ENCODE results near the gene S1PR2.
A peak's percentile ranks its signal among the peaks of the same experiment; 100 is the strongest.
"Not testable (repeated sequence)": the region's sequence is repeated elsewhere in the genome, so short reads cannot be mapped to it uniquely, and the experiment has no call there.

S1PR2 gene

GRCh38 chr19:10226376-10227025, 4.6 kb downstream of the S1PR2 start:
- DNase-seq (ENCODE audit: insufficient read length, low spot score) (no peak), FAIRE-seq (no peak)

- FAIRE-seq: no peak
These were observed 5.1 kb downstream of the S1PR2 start for GRCh38 chr19:10226021-10226375.

DNA sequence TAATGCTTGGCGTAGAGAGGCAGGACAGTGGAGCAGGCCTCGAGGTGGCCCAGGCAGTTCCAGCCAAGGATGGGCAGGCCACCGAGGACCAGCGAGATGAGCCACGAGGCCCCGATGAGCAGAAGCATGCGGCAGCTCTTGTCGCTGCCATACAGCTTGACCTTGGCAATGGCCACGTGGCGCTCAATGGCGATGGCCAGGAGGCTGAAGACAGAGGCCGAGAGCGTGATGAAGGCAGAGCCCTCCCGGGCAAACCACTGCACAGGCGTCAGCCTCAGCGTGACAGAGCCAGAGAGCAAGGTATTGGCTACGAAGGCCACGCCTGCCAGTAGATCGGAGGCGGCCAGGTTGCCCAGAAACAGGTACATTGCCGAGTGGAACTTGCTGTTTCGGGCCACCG, 6.8 kb downstream of the S1PR2 start:
- no peak for FAIRE-seq
- DNase-seq (ENCODE audit: insufficient read length, low spot score): no peak

More at GRCh38 chr19:10226021-10226375, 5.1 kb downstream of the S1PR2 start:
- DNase-seq (ENCODE audit: insufficient read length, low spot score): no peak

DNA sequence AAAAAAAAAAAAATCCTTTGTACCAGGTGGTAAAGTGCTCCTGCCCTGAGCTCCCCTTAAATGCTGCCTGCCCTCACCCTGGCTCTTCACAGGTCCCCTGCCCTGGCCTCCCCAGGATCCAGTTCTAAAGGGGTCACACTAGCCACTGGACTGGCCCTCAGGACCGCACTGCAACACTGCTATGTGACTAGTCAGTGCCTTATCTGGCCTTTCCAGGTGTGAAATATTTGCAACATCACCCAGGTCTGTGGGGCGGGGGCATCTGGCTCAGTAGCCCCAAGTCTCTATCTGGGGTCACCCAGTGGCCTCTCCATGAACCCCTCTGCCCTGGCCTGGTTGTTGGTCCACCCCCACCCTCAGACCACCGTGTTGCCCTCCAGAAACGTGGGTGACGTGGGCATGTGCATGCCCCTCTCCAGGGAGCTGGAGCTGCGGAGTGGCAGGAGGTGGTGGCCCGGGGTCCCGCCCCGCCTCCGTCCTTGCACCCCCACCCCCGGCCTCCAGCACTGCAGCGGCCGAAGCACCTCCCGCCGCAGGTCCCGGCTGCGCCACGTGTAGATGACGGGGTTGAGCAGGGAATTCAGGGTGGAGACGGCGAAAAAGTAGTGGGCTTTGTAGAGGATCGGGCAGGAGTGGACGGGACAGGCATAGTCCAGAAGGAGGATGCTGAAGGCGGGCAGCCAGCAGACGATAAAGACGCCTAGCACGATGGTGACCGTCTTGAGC, 7.5 kb downstream of the S1PR2 start:
- DNase-seq (ENCODE audit: insufficient read length, low spot score) (no peak), FAIRE-seq (no peak)

DNA sequence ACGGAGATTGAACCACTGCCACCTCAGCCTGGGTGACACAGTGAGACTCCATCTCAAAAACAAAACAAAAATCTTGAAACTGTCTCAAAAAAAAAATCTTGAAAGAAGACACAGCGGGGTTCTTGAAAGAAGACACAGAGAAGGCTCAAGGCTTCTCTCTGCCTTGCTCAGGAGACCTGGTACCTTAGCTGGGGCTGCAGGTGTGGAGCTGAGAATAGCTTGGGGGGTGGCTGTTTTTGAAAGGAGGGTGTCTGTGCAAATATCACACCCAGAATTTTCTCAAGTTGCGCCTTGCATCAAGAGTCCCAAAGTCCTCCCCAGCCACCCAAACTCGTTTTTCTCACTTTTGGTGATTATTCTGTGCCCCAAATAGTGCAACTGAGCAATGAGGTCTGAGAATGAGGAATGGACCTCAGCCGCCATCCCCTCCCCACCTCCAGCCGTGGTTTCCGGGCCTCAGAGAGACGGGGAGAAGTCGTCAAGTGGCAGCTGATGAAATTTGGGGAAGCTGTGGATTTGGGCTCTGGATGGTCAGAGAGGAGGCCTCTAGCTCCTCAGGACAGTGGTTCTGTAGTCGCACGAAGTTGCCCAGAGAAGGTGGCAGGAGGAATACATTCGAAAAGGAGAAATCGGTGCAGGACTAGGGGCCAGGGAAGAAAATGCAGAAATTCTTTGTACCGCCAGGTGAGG, 8.8 kb downstream of the S1PR2 start:
- FAIRE-seq: peak; percentile 40

GRCh38 chr19:10220695-10221094, 10.4 kb downstream of the S1PR2 start:
- FAIRE-seq: no peak
- no peak for DNase-seq (ENCODE audit: insufficient read length, low spot score)

More for the DNA sequence above, 8.8 kb downstream of the S1PR2 start:
- no peak for DNase-seq (ENCODE audit: insufficient read length, low spot score)

- DNase-seq (ENCODE audit: insufficient read length, low spot score) (peak; percentile 50), FAIRE-seq (peak; percentile 92)
These were observed 11.5 kb downstream of the S1PR2 start for GRCh38 chr19:10219678-10220077.

DNA sequence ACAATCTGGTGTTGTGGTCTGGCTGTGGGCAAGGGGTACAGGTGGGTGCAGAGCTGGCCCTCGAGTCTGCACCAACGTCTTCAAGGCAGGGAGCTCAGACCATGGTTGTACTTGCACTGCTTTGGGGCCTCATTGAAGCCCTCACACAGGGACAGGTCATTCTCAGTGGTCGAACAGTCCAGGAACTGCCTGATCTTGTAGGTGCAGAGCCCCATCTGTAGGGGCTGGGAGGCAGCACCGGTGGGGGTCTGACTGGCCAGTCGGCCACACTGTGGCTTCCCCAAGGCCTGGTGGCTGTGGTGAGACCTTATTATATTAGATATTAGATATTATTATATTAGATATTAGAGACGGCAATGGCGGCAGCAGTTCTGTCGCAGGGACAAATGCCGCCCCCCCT, 14.0 kb downstream of the S1PR2 start:
- FAIRE-seq (no peak), DNase-seq (ENCODE audit: insufficient read length, low spot score) (no peak)

- no peak for DNase-seq (ENCODE audit: insufficient read length, low spot score)
- FAIRE-seq: no peak
These were observed 16.3 kb downstream of the S1PR2 start for GRCh38 chr19:10214784-10215183.

DNA sequence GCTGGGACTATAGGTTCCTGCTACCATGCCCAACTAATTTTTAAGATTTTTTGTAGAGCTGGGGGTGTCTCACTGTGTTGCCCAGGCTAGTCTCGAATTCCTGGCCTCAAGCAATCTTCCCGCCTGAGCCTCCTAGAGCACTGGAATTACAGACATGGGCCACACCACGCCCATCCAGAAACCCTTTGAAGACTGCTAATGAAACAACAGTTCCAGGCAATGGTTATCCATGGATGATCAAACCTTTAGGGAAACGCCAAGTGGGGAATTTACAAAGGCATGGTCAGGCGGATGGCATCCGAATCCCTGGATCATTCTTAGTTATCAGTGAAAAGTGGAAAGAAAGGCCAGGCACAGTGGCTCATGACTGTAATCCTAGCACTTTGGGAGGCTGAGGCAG, 19.4 kb downstream of the S1PR2 start:
- DNase-seq (ENCODE audit: insufficient read length, low spot score) (no peak), FAIRE-seq (no peak)

DNA sequence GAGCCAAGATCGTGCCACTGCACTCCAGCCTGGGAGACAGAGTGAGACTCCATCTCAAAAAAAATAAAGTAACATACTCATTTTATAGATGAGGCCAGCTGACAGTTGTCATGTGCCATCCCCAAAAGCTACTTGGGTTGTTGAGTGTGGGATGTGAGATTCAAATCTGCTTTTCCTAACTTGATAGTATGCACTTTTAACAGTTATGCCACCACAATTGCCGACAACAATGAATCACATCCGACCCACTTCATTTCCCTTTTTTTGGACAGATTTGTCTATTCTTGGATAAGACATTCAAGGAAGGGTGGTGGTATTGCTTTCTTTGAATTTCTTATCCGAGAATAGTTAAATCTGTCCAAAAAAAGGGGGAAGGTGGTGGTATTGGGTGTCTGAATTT, 20.1 kb downstream of the S1PR2 start:
- FAIRE-seq (no peak), DNase-seq (ENCODE audit: insufficient read length, low spot score) (no peak)

GRCh38 chr19:10209315-10209714, 21.8 kb downstream of the S1PR2 start:
- FAIRE-seq: no peak
- DNase-seq (ENCODE audit: insufficient read length, low spot score): no peak

DNA sequence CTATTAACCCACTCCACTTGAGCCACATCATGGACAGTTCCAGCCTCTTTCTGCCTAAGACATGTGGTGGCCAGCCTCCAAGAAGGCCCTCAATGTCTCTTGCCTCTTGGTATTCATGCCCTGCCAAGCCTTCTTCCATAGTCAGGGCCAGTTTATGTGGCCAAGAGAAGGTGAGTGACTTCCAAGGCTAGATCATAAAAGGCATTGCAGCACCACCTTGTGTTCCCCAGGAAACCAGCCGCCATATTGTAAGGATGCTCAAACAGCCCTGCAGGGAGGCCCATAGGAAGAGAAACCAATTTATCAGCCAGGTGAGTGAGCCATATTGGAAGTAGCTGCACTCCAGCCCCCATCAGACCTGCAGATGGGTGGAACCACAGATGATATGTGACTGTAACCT, 24.1 kb downstream of the S1PR2 start:
- no peak for DNase-seq (ENCODE audit: insufficient read length, low spot score)
- no peak for FAIRE-seq

- DNase-seq (ENCODE audit: insufficient read length, low spot score) (no peak), FAIRE-seq (no peak)
These were observed 24.8 kb downstream of the S1PR2 start for GRCh38 chr19:10206226-10206885.

DNA sequence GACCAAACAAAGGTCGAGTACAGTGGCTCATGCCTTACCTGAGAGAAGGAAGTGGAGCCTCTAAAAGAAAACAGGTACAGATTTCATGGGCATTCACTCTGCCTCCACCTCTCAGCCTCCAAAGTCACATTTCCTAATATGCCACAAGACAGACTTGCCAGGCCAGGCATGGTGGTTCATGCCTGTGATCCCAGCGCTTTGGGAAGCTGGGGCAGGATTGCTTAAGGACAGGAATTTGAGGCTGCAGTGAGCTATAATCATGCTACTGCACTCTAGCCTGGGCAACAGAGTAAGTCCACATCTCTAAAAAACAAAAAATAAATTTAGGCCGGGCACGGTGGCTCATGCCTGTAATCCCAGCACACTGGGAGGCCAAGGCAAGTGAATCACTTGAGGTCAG, 25.5 kb downstream of the S1PR2 start:
- FAIRE-seq (no peak), DNase-seq (ENCODE audit: insufficient read length, low spot score) (no peak)

- FAIRE-seq: no peak
- DNase-seq (ENCODE audit: insufficient read length, low spot score): no peak
These were observed 27.4 kb downstream of the S1PR2 start for GRCh38 chr19:10203686-10204085.

GRCh38 chr19:10201176-10201575, 30.0 kb downstream of the S1PR2 start:
- FAIRE-seq: no peak

GRCh38 chr19:10200101-10200500, 31.0 kb downstream of the S1PR2 start:
- not testable (repeated sequence) for FAIRE-seq

More at GRCh38 chr19:10201176-10201575, 30.0 kb downstream of the S1PR2 start:
- DNase-seq (ENCODE audit: insufficient read length, low spot score): no peak

GRCh38 chr19:10198889-10199644, 32.1 kb downstream of the S1PR2 start:
- DNase-seq (ENCODE audit: insufficient read length, low spot score): not testable (repeated sequence)
- FAIRE-seq: peak; percentile 40

More at GRCh38 chr19:10200101-10200500, 31.0 kb downstream of the S1PR2 start:
- not testable (repeated sequence) for DNase-seq (ENCODE audit: insufficient read length, low spot score)

DNA sequence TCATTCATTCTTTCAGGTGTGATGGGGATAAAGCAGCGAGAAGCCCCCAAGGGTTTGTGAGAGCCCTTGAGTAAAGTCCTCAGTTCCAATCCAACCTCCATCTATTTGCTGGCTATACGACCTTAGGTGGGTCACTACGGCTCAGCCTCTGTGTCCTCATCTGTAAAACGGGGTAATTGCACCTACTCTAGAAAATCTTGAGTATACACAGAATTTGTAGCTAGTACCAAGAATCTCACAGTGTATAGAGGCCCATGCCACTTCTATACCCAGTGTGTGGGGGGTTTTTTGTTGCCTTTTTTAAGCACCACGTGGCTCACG, 36.0 kb downstream of the S1PR2 start:
- FAIRE-seq: no peak

More for the DNA sequence above, 36.0 kb downstream of the S1PR2 start:
- DNase-seq (ENCODE audit: insufficient read length, low spot score): no peak
